SK-N-SH (cell line): ENCODE data around the gene SLC7A6. TPM values are rescaled to one million over a fixed set of nuclear protein-coding genes. Genes with fewer than 3 reads are reported as not detected.

Experiments
- CTCF ChIA-PET: fragments of 300-600, 350-600 bp; formaldehyde crosslinking; extraction: SDS; loops from one replicate; lab custom pipeline; 2021; lab: Yijun Ruan, JAX
- POLR2A ChIA-PET: fragments of 350-600 bp; sonication (Branson Sonifier 250); formaldehyde crosslinking; extraction: SDS; loops from one replicate; lab custom pipeline; 2020; ENCODE audit warnings: antibody characterized with exemption, inconsistent platforms; lab: Yijun Ruan, JAX
- DNase-seq: peaks from one replicate; pipeline ENCODE4 v3.0.0; 2012
- H2AFZ ChIP-seq: fragments of 200-600 bp; sonication (generic); 2 replicates; pipeline ENCODE4 v1.8.1; 2016; ENCODE audit warnings: antibody characterized with exemption, mild to moderate bottlenecking, low read depth
- H3F3A ChIP-seq: fragments of 200-600 bp; sonication (generic); replicated peaks from 2 replicates; pipeline ENCODE3; 2016; ENCODE audit warnings: antibody characterized with exemption, mild to moderate bottlenecking; ENCODE audit not compliant: insufficient read depth
- H3K27ac ChIP-seq, 2 experiments: fragments of 200-500 bp in 1 of 2; fragments of 200-600 bp in 1 of 2; sonication (Bioruptor generic) in 1 of 2; sonication (generic), shearing (Covaris generic) in 1 of 2; 2 replicates each; pipeline versions ENCODE4 v1.5.1 to v1.6.1; 2014 to 2016; ENCODE audit warnings: low read depth in 2 of 2, inconsistent platforms in 1 of 2, low read length in 1 of 2, mild to moderate bottlenecking in 1 of 2, mixed read lengths in 1 of 2
- H3K27me3 ChIP-seq: fragments of 200-600 bp; sonication (generic), shearing (Covaris generic); 2 replicates; pipeline ENCODE4 v1.6.1; 2016; ENCODE audit warnings: mixed run types; ENCODE audit not compliant: insufficient read depth
- H3K36me3 ChIP-seq, 2 experiments: fragments of 200-500 bp in 1 of 2; fragments of 200-600 bp in 1 of 2; sonication (Bioruptor generic) in 1 of 2; sonication (generic) in 1 of 2; replicated peaks in 1 of 2; 2 replicates each; pipeline versions ENCODE3 to v1.5.1; 2014 to 2016; ENCODE audit warnings: low read length in 1 of 2, mild to moderate bottlenecking in 1 of 2; ENCODE audit not compliant: insufficient read depth in 2 of 2, control insufficient read depth in 1 of 2
- H3K4me1 ChIP-seq, 2 experiments: fragments of 200-500 bp in 1 of 2; fragments of 200-600 bp in 1 of 2; sonication (Bioruptor generic) in 1 of 2; sonication (generic), shearing (Covaris generic) in 1 of 2; 2 replicates each; pipeline versions ENCODE4 v1.5.1 to v1.6.1; 2014 to 2016; ENCODE audit warnings: low read depth in 1 of 2, low read length in 1 of 2, mixed run types in 1 of 2; ENCODE audit not compliant: insufficient read depth in 2 of 2, control insufficient read depth in 1 of 2
- H3K4me2 ChIP-seq: fragments of 200-600 bp; sonication (generic), shearing (Covaris generic); 2 replicates; pipeline ENCODE4 v1.6.1; 2017; ENCODE audit warnings: mixed run types
- H3K4me3 ChIP-seq, 2 experiments: fragments of 200-500 bp in 1 of 2; fragments of 200-600 bp in 1 of 2; sonication (Bioruptor generic) in 1 of 2; sonication (generic), shearing (Covaris generic) in 1 of 2; 2 replicates each; pipeline versions ENCODE4 v1.5.1 to v1.8.1; 2014 to 2016; ENCODE audit warnings: low read depth in 2 of 2, inconsistent platforms in 1 of 2, low read length in 1 of 2, mild to moderate bottlenecking in 1 of 2, mixed read lengths in 1 of 2, moderate library complexity in 1 of 2
- H3K79me2 ChIP-seq: fragments of 200-600 bp; sonication (generic); 2 replicates; pipeline ENCODE4 v1.8.1; 2017; ENCODE audit warnings: mild to moderate bottlenecking; ENCODE audit not compliant: insufficient read depth
- H3K9ac ChIP-seq: fragments of 200-600 bp; sonication (generic); 2 replicates; pipeline ENCODE4 v1.6.1; 2017; ENCODE audit warnings: mixed run types
- H3K9me2 ChIP-seq: fragments of 200-600 bp; sonication (generic); 2 replicates; pipeline ENCODE4 v1.6.1; 2017; ENCODE audit warnings: mixed run types
- H3K9me3 ChIP-seq: fragments of 200-600 bp; sonication (generic); 2 replicates; pipeline ENCODE4 v1.6.1; 2017; ENCODE audit warnings: mixed run types, mild to moderate bottlenecking, moderate library complexity
- H4K20me1 ChIP-seq: fragments of 200-600 bp; sonication (generic); 2 replicates; pipeline ENCODE4 v1.6.1; 2017; ENCODE audit warnings: mild to moderate bottlenecking, mixed run types; ENCODE audit not compliant: insufficient read depth
- CHD2 ChIP-seq: fragments of 150-350 bp; IDR thresholded peaks from 2 replicates; pipeline ENCODE4 v1.6.1; 2018; ENCODE audit warnings: low read length; ENCODE audit not compliant: partially characterized antibody
- FOSL2 ChIP-seq: IDR thresholded peaks from 2 replicates; pipeline ENCODE4 v1.4.0; 2012; ENCODE audit warnings: low read depth, mild to moderate bottlenecking, moderate library complexity, borderline replicate concordance
- FOXM1 ChIP-seq: IDR thresholded peaks from 2 replicates; pipeline ENCODE4 v1.4.0; 2012; ENCODE audit warnings: low read depth, mild to moderate bottlenecking
- JUND ChIP-seq: IDR thresholded peaks from 2 replicates; pipeline ENCODE4 v1.4.0; 2012
- NRF1 ChIP-seq: IDR thresholded peaks from 2 replicates; pipeline ENCODE4 v1.6.1; 2012; ENCODE audit warnings: low read depth, mild to moderate bottlenecking, low read length
- POLR2AphosphoS5 ChIP-seq: IDR thresholded peaks from 2 replicates; pipeline ENCODE4 v1.6.1; 2012; ENCODE audit warnings: low read depth, low read length
- RXRA ChIP-seq: IDR thresholded peaks from 2 replicates; pipeline ENCODE4 v1.4.0; 2012; ENCODE audit warnings: low read depth, mild to moderate bottlenecking, borderline replicate concordance
- SMC3 ChIP-seq: IDR thresholded peaks from 2 replicates; pipeline ENCODE4 v1.6.1; 2012; ENCODE audit warnings: low read depth, low read length, improper control_type of control experiment
- TCF12 ChIP-seq: IDR thresholded peaks from 2 replicates; pipeline ENCODE4 v1.4.0; 2012
- TEAD4 ChIP-seq: IDR thresholded peaks from 2 replicates; pipeline ENCODE4 v1.4.0; 2012; ENCODE audit warnings: mild to moderate bottlenecking, borderline replicate concordance; ENCODE audit not compliant: insufficient read depth
- WGBS: methylation state at CpG from one replicate; pipeline ENCODE4 v1.1.6; 2017; ENCODE audit warnings: low lambda C conversion rate; 5-methylcytosine and 5-hydroxymethylcytosine counted together
- polyA plus RNA-seq, 3 experiments: library from polyadenylated mRNA; depleted of rRNA; stranded (reverse); fragments of >200 nt; gene quantifications; 2 replicates each; pipeline ENCODE4 v1.2.3, GENCODE V29; 2012

SLC7A6 gene
- polyA plus RNA-seq, 1 of the 3 experiments (the other 2 are of a cell fraction): 19.0 TPM

DNA sequence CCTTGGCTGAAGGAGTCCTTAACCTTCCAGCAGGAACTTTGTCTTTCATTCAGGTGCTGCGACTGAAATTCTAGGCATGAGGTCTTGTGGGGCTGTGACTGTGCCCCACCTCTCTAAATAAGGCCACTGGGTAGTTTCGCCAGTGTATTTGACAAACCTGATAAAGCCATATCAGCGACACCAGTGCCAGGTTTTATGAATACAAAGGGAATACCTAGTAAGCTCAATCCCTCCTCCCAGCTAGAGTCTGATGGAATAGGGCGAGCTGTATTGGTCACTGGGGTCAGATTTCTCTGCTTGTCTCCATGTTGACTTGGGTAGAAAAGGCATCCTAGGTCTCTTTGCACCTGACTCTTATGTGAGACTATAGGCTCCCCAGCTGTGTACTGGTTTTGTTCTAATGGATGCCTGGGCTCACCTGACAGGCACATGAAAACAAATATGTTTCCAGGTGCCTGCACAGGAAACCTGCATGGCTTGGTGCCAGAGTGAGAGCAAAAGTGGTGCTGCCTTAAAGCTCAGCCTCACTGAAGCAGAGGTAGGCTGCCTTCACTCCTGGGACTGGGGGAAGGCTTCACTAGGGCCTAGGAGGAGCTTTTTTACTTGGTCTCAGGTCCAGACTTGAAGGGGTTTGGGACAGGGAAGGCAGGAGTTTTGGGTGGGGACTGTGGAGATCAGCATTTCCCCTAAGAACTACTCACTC, 8.3 kb downstream of the SLC7A6 start:
- Histone ChIP-seq H3K4me1 (no peaks in the 10 kb centered on the region; a peak in 1 of 4 replicates), H3K36me3 (peaks cover 8 to 9% of the 10 kb centered on the region in 2 experiments), H3K27ac (no peak overlapping the region), H3K9me2 (no peaks in the 10 kb centered on the region), H4K20me1 (peaks cover 21% of the 10 kb centered on the region), H3K4me3 (no peak overlapping the region), H3F3A (no peaks in the 10 kb centered on the region), H2AFZ (no peak overlapping the region), H3K9ac (no peak overlapping the region), H3K27me3 (no peaks in the 10 kb centered on the region), H3K79me2 (peaks cover 89% of the 10 kb centered on the region), H3K4me2 (no peak overlapping the region), H3K9me3 (no peaks in the 10 kb centered on the region)
- ChIA-PET CTCF (interaction anchor here (1.0 to 1.8 kb wide), 4 partner anchors 9 to 57 kb away, joined by 4 to 10 read pairs (median 8); partner anchors contain the start of gene SLC7A6), POLR2A (interaction anchor here (1.4 kb wide), 1 partner anchor 9 kb away, joined by 5 read pairs; the partner anchor contains the start of gene SLC7A6)
- no peak for DNase-seq
- TF ChIP-seq SMC3 (no peak), TEAD4 (no peak), POLR2AphosphoS5 (no peak), JUND (no peak), TCF12 (no peak), RXRA (no peak)
- 97% methylated on average over 4 of the region's 4 CpGs for WGBS

DNA sequence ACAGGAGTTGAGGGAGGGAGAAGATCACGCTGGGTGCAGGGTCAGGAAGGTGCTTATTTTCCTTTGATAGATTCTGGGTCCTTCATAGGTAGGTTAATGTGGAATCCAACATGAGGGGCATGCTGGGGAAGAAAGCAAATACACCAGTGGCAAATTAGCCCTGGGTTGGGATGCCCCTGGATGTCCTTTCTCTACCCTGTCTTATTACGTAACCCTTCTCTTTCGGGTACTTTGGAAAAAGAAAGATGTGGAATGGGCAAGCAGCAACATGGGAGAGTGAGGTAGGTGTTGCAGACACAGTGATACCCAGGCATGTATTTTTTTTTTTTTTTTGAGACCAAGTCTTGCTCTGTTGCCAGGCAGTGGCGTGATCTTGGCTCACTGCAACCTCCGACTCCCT, 9.1 kb downstream of the SLC7A6 start:
- no peaks in the 10 kb centered on the region; a peak in 1 of 4 replicates for H3K4me1 ChIP-seq
- H3K27ac ChIP-seq: no peak overlapping the region
- H3K4me2 ChIP-seq: no peak overlapping the region
- TF ChIP-seq FOXM1: no peak
- TF ChIP-seq, all 33 proteins: peak for 0
- 94% methylated on average over 5 of the region's 5 CpGs for WGBS
- no peaks in the 10 kb centered on the region for H3F3A ChIP-seq
- no peaks in the 10 kb centered on the region for H3K27me3 ChIP-seq
- H4K20me1 ChIP-seq: peaks cover 21% of the 10 kb centered on the region
- H3K9me2 ChIP-seq: no peaks in the 10 kb centered on the region
- no peak overlapping the region for H3K9ac ChIP-seq
- peaks cover 3 to 8% of the 10 kb centered on the region in 2 experiments for H3K36me3 ChIP-seq
- H3K79me2 ChIP-seq: peaks cover 84% of the 10 kb centered on the region
- H2AFZ ChIP-seq: no peak overlapping the region
- POLR2A ChIA-PET: no interaction called here
- H3K9me3 ChIP-seq: no peaks in the 10 kb centered on the region
- no peak overlapping the region for H3K4me3 ChIP-seq
- no peak for DNase-seq
- CTCF ChIA-PET: interaction anchor here (1.0 to 1.8 kb wide), 3 partner anchors 9 to 56 kb away, joined by 4 to 10 read pairs (median 8); partner anchors contain the start of gene SLC7A6

DNA sequence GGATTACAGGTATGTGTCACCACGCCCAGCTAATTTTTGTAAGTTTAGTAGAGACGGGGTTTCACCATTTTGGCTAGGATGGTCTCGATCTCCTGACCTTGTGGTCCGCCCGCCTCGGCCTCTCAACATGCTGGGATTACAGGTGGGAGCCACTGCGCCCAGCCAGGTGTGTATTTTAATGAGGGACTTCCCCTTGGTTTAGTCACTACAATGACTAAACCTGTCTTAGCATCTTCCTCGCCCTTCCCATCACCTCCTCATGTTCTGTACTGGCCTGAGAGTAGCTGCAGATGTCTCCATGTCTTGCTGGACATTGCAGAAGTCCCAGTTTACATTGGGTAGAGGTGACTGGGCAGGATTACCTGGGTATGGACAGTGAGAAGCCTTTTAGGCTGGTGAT, 9.6 kb downstream of the SLC7A6 start:
- H3K9me3 ChIP-seq: no peaks in the 10 kb centered on the region
- no peak for DNase-seq
- H3K4me1 ChIP-seq: no peaks in the 10 kb centered on the region; a peak in 1 of 4 replicates
- TF ChIP-seq RXRA (no peak), FOSL2 (no peak), NRF1 (no peak), CHD2 (no peak), TCF12 (no peak)
- no peak overlapping the region for H3K4me2 ChIP-seq
- CTCF ChIA-PET: interaction anchor here (1.4 to 2.0 kb wide), 2 partner anchors 10 to 12 kb away, joined by 4 to 10 read pairs; partner anchors contain the start of gene SLC7A6
- H3K4me3 ChIP-seq: no peak overlapping the region
- peaks cover 21% of the 10 kb centered on the region for H4K20me1 ChIP-seq
- peaks cover 3 to 8% of the 10 kb centered on the region in 2 experiments for H3K36me3 ChIP-seq
- POLR2A ChIA-PET: no interaction called here
- no peaks in the 10 kb centered on the region for H3K9me2 ChIP-seq
- H3K79me2 ChIP-seq: peaks cover 84% of the 10 kb centered on the region
- no peak overlapping the region for H3K9ac ChIP-seq
- no peaks in the 10 kb centered on the region for H3F3A ChIP-seq
- no peaks in the 10 kb centered on the region for H3K27me3 ChIP-seq
- H3K27ac ChIP-seq: no peak overlapping the region
- no peak overlapping the region for H2AFZ ChIP-seq
- 92% methylated on average over 5 of the region's 8 CpGs for WGBS
